Measurements from ENCODE around the gene ANKIB1.
"Not testable (repeated sequence)": the region's sequence is repeated elsewhere in the genome, so short reads cannot be mapped to it uniquely, and the experiment has no call there.

ANKIB1 gene

GRCh38 chr7:92245487-92246359 lies at the start of gene ANKIB1, which contains the start of gene KRIT1:
Gene ANKIB1, plus strand, starts transcription at chr7:92245974. Its CDS starts 49,005 bp downstream, at chr7:92294979.
Gene KRIT1, minus strand, starts transcription at chr7:92245914. Its CDS starts 3,779 bp downstream, at chr7:92242135.
- DNase-seq (ENCODE audit: low read depth in 3 of 3) = peak; percentile 76 to 85 (median 76)

- DNase-seq (ENCODE audit: low read depth in 3 of 3) = no peak
These were observed 45.0 kb upstream of the ANKIB1 start for GRCh38 chr7:92200791-92201190.

GRCh38 chr7:92205987-92206386 lies 39.8 kb upstream of the ANKIB1 start:
- no peak for DNase-seq (ENCODE audit: low read depth in 3 of 3)

GRCh38 chr7:92206672-92207071 lies 39.1 kb upstream of the ANKIB1 start:
- no peak for DNase-seq (ENCODE audit: low read depth in 3 of 3)

- DNase-seq (ENCODE audit: low read depth in 3 of 3) = no peak
These were observed 24.0 kb upstream of the ANKIB1 start for GRCh38 chr7:92221766-92222165.

- no peak for DNase-seq (ENCODE audit: low read depth in 3 of 3)
These were observed 18.8 kb upstream of the ANKIB1 start for GRCh38 chr7:92226981-92227380.

GRCh38 chr7:92228100-92228499 lies 17.7 kb upstream of the ANKIB1 start:
- no peak for DNase-seq (ENCODE audit: low read depth in 3 of 3)

GRCh38 chr7:92228742-92229141 lies 17.0 kb upstream of the ANKIB1 start:
- DNase-seq (ENCODE audit: low read depth in 3 of 3) = no peak

GRCh38 chr7:92230547-92230946 lies 15.2 kb upstream of the ANKIB1 start:
- DNase-seq (ENCODE audit: low read depth in 3 of 3) = no peak

GRCh38 chr7:92242972-92243371 lies 2.8 kb upstream of the ANKIB1 start:
- no peak for DNase-seq (ENCODE audit: low read depth in 3 of 3)

GRCh38 chr7:92244808-92245486 lies 827 bp upstream of the ANKIB1 start:
- DNase-seq (ENCODE audit: low read depth in 3 of 3) = no peak

- DNase-seq (ENCODE audit: low read depth in 3 of 3) = no peak
These were observed 757 bp downstream of the ANKIB1 start for GRCh38 chr7:92246360-92247101.

GRCh38 chr7:92250603-92251002 lies 4.8 kb downstream of the ANKIB1 start:
- DNase-seq (ENCODE audit: low read depth in 3 of 3) = no peak

- no peak for DNase-seq (ENCODE audit: low read depth in 3 of 3)
These were observed 5.4 kb downstream of the ANKIB1 start for GRCh38 chr7:92251181-92251580.

GRCh38 chr7:92253251-92253650 lies 7.5 kb downstream of the ANKIB1 start:
- no peak for DNase-seq (ENCODE audit: low read depth in 3 of 3)

GRCh38 chr7:92254800-92255199 lies 9.0 kb downstream of the ANKIB1 start:
- DNase-seq (ENCODE audit: low read depth in 3 of 3) = not testable (repeated sequence)

GRCh38 chr7:92255308-92255707 lies 9.5 kb downstream of the ANKIB1 start:
- DNase-seq (ENCODE audit: low read depth in 3 of 3) = no peak

GRCh38 chr7:92259062-92259461 lies 13.3 kb downstream of the ANKIB1 start:
- DNase-seq (ENCODE audit: low read depth in 3 of 3) = no peak

- no peak for DNase-seq (ENCODE audit: low read depth in 3 of 3)
These were observed 14.0 kb downstream of the ANKIB1 start for GRCh38 chr7:92259610-92260247.

- no peak for DNase-seq (ENCODE audit: low read depth in 3 of 3)
These were observed 14.5 kb downstream of the ANKIB1 start for GRCh38 chr7:92260248-92260781.
